Endothelial cell of umbilical vein (primary cell): Measurements from ENCODE around the gene TMEM128. TPM values are rescaled to one million over a fixed set of nuclear protein-coding genes. Genes with fewer than 3 reads are reported as not detected.

Experiments
- Bru-seq: library from RNA; stranded (reverse); fragments of 400-500 nt; gene quantifications from one replicate; lab custom pipeline; 2021; lab: Mats Ljungman, UMichigan
- BruChase-seq, 2 experiments: library from RNA; stranded (reverse); fragments of 400-500 nt; gene quantifications; one replicate each; lab custom pipeline; 2021; lab: Mats Ljungman, UMichigan
- BruUV-seq: library from RNA; stranded (reverse); fragments of 400-500 nt; replicated peaks from 2 replicates; lab custom pipeline; 2021; lab: Mats Ljungman, UMichigan
- CTCF ChIA-PET: fragments of 300-600, 350-600 bp; sonication (Branson Sonifier 250); formaldehyde crosslinking; loops from one replicate; lab custom pipeline; 2021; ENCODE audit warnings: antibody characterized with exemption, inconsistent platforms; lab: Charles Lee
- POLR2A ChIA-PET: fragments of 300-600, 350-600 bp; sonication (Branson Sonifier 250); formaldehyde crosslinking; loops from one replicate; lab custom pipeline; 2021; ENCODE audit warnings: antibody characterized with exemption, inconsistent platforms; lab: Charles Lee
- DNase-seq: peaks from one replicate; pipeline ENCODE4 v3.0.0-alpha.2; 2011; ENCODE audit warnings: low read depth, low spot score
- FAIRE-seq: peaks from 2 replicates; lab custom pipeline; 2011; peaks lifted over from hg19 to GRCh38; lab: Jason Lieb, UNC
- H2AFZ ChIP-seq: 2 replicates; pipeline ENCODE4 v1.6.0; 2012; ENCODE audit warnings: low read depth, low read length, control low read depth, inconsistent platforms
- H3K27ac ChIP-seq: 2 replicates; pipeline ENCODE4 v1.5.1; 2011; ENCODE audit warnings: low read depth, mild to moderate bottlenecking, control low read depth, low read length, moderate library complexity; ENCODE audit not compliant: insufficient read depth
- H3K27me3 ChIP-seq, 2 experiments: 2 replicates each; pipeline versions ENCODE4 v1.6.0 to v1.6.1; 2011; ENCODE audit warnings: low read length in 2 of 2, mixed read lengths in 1 of 2; ENCODE audit not compliant: control insufficient read depth in 2 of 2, insufficient read depth in 2 of 2
- H3K36me3 ChIP-seq, 2 experiments: 2 replicates in 1 of 2; 3 replicates in 1 of 2; pipeline ENCODE4 v1.5.1; 2011; ENCODE audit warnings: low read length in 2 of 2, mild to moderate bottlenecking in 1 of 2, moderate library complexity in 1 of 2; ENCODE audit not compliant: control insufficient read depth in 2 of 2, insufficient read depth in 2 of 2; ENCODE audit errors: extremely low read depth in 1 of 2
- H3K4me1 ChIP-seq: 3 replicates; pipeline ENCODE4 v1.5.1; 2011; ENCODE audit warnings: mild to moderate bottlenecking, low read length; ENCODE audit not compliant: control insufficient read depth, insufficient read depth; ENCODE audit errors: extremely low read depth
- H3K4me2 ChIP-seq: 2 replicates; pipeline ENCODE4 v1.6.1; 2011; ENCODE audit warnings: low read length, control low read depth, mixed read lengths; ENCODE audit not compliant: insufficient read depth
- H3K4me3 ChIP-seq, 3 experiments: fragments of 200-600 bp in 1 of 3; sonication (generic), shearing (Covaris generic) in 1 of 3; replicated peaks in 1 of 3; 2 replicates each; pipeline ENCODE4 v1.5.1; 2011 to 2016; ENCODE audit warnings: control low read depth in 3 of 3, low read length in 3 of 3, mild to moderate bottlenecking in 2 of 3, inconsistent platforms in 1 of 3, low read depth in 1 of 3, moderate library complexity in 1 of 3; ENCODE audit not compliant: insufficient read depth in 1 of 3
- H3K79me2 ChIP-seq: 2 replicates; pipeline ENCODE4 v1.6.0; 2012; ENCODE audit warnings: low read length, inconsistent platforms; ENCODE audit not compliant: control insufficient read depth, insufficient read depth
- H3K9ac ChIP-seq: replicated peaks from 2 replicates; pipeline ENCODE3; 2011; ENCODE audit warnings: low read length, control low read depth; ENCODE audit not compliant: insufficient read depth; ENCODE audit errors: extremely low read depth
- H3K9me1 ChIP-seq: replicated peaks from 3 replicates; pipeline ENCODE4 v1.6.0; 2011; ENCODE audit warnings: mild to moderate bottlenecking, low read length; ENCODE audit not compliant: control insufficient read depth, insufficient read depth; ENCODE audit errors: extremely low read depth
- H3K9me3 ChIP-seq: replicated peaks from 2 replicates; pipeline ENCODE4 v1.5.1; 2012; ENCODE audit warnings: low read length, inconsistent platforms; ENCODE audit not compliant: control insufficient read depth, insufficient read depth
- H4K20me1 ChIP-seq: replicated peaks from 2 replicates; pipeline ENCODE3; 2011; ENCODE audit warnings: mild to moderate bottlenecking, low read length; ENCODE audit not compliant: control insufficient read depth, insufficient read depth; ENCODE audit errors: extremely low read depth
- JUN ChIP-seq: IDR thresholded peaks from 2 replicates; pipeline ENCODE4 v1.6.1; 2011; ENCODE audit warnings: borderline replicate concordance, low read depth; ENCODE audit not compliant: insufficient read length, insufficient read depth
- MYC ChIP-seq: IDR thresholded peaks from one replicate; pipeline ENCODE4 v1.6.1; 2011; ENCODE audit warnings: mild to moderate bottlenecking, low read depth, low read length
- POLR2A ChIP-seq: IDR thresholded peaks from 2 replicates; pipeline ENCODE4 v1.6.1; 2012; ENCODE audit warnings: low read depth, mild to moderate bottlenecking, control low read depth, low read length
- POLR2AphosphoS5 ChIP-seq: IDR thresholded peaks from 2 replicates; pipeline ENCODE4 v1.6.1; 2012; ENCODE audit warnings: low read depth, mild to moderate bottlenecking, control low read depth, low read length, moderate library complexity; ENCODE audit not compliant: insufficient read depth
- dilution Hi-C: fragments of 300-500 bp; cut with MboI; formaldehyde crosslinking; loops from one replicate; pipeline ENCODE4 v1.15.0; 2019; ENCODE audit warnings: low sequenced_read_pairs; ENCODE audit not compliant: extremely low pct_ligation_motif_present
- intact Hi-C: fragments of 100-400 bp; cut with micrococcal nuclease; formaldehyde crosslinking; loops from one replicate; pipeline ENCODE4 v1.10.0; 2022
- long read RNA-seq: library from polyadenylated mRNA; stranded (forward); transcript quantifications from one replicate; pipeline ENCODE4 v2.0.0, GENCODE V29; 2021
- polyA minus RNA-seq, 3 experiments: library from RNA; depleted of rRNA, polyadenylated mRNA; stranded (reverse); fragments of >200 nt; gene quantifications; 1 replicate in 1 of 3; 2 replicates in 2 of 3; pipeline ENCODE4 v1.2.3, GENCODE V29; 2011
- polyA plus RNA-seq, 4 experiments: library from polyadenylated mRNA; depleted of rRNA in 3 of 4; stranded (reverse) in 3 of 4; unstranded in 1 of 4; fragments of >200 nt; gene quantifications; 2 replicates each; pipeline versions ENCODE4 v1.2.1 to v1.2.3, GENCODE V29; 2011 to 2012; ENCODE audit warnings: missing spikeins in 1 of 4
- total RNA-seq: library from RNA; stranded (reverse); gene quantifications from 2 replicates; pipeline ENCODE4 v1.2.3, GENCODE V29; 2021
- TF ChIP-seq, protein P1 (sequence below), 2 donors: IDR thresholded peaks; 1 replicate in 1 of 2; 2 replicates in 1 of 2; pipeline ENCODE4 v1.5.1; 2011; ENCODE audit warnings: low read length in 2 of 2, mild to moderate bottlenecking in 2 of 2, moderate library complexity in 2 of 2, control low read depth in 1 of 2, inconsistent platforms in 1 of 2, low read depth in 1 of 2; ENCODE audit not compliant: insufficient read depth in 1 of 2; ENCODE audit errors: extremely low read depth in 1 of 2

The TMEM128 gene, protein sequence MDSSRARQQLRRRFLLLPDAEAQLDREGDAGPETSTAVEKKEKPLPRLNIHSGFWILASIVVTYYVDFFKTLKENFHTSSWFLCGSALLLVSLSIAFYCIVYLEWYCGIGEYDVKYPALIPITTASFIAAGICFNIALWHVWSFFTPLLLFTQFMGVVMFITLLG
- total RNA-seq, result 11.5 and 13.2 TPM in 2 replicates
- polyA plus RNA-seq, result 21.2 and 23.8 TPM in 2 replicates
- 15.4 and 17.6 TPM in 2 replicates for polyA plus RNA-seq (2011; cell fraction: cytosol; rRNA removed)
- 8.2 and 10.3 TPM in 2 replicates for polyA plus RNA-seq (2011; cell fraction: nucleus; rRNA removed)
- 10.3 and 10.7 TPM in 2 replicates for polyA plus RNA-seq (2012)
- 16.0 and 17.6 TPM in 2 replicates for polyA minus RNA-seq
- polyA minus RNA-seq (2011; cell fraction: cytosol; rRNA and poly(A)+ RNA removed), result 4.8 TPM
- 3.2 and 3.4 TPM in 2 replicates for polyA minus RNA-seq (2011; cell fraction: nucleus; rRNA and poly(A)+ RNA removed)
- Bru-seq, nascent RNA, result percentile 71 among the genes with signal in this experiment
- BruChase-seq, experiment 1, labeled RNA remaining after a 6-hour chase, result percentile 76 among the genes with signal in this experiment
- percentile 71 among the genes with signal in this experiment for BruChase-seq, experiment 2, labeled RNA remaining after a 2-hour chase
- long read RNA-seq, transcript TMEM128-202 (5 exons, 1,221 nt), result major isoform, 28 of 36 reads
- long read RNA-seq, partial matches to known transcripts, result 4 of 36 reads
- long read RNA-seq, other reads (novel, unspliced or antisense), result 4 of 36 reads

DNA sequence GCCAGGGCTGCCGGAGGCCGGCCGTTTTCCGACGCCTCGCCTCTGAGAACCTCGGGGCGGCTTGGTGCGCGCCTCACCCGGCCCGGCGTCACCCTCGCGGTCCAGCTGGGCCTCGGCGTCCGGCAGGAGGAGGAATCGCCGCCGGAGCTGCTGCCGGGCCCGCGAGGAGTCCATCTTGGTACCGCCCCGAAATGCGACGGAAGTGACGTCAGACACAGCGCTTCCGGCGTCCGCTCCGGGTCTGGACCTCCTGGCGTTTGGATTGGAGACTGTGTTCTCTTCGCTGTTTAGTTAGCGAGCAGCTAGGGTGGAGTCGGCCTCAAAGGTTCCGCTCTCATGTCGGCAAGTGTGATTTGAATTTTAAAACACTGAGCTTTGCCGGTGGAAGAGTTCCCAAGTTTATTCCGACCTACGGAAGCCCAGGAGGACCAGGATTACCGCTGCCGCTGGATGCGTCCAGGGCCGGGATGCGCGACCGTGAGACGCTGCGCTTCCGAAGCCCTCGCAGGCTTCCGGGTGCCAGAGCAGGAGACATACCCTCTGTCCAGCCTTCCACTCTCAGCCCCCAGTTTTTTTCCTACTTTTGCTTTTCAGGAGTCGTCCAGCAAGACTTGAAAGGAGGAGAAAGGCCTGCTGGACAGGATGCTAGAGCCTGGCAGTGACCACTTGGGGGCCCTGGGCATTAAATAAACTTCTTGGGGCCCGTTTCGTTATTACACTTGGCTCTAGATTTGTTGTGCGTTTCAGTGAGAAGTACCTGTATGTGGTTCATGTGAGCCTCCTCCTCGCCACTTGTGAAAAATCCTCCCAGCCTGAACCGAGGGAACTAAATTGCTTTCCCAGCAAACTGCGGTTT is at the start of gene TMEM128:
Gene TMEM128 (minus strand): TSS at position 195 of the 856 bp plus-strand sequence. CDS start 21 bp downstream, at position 174.
- TSS peak; percentile 97 for BruUV-seq
- H3K36me3 ChIP-seq, result peaks cover 3 to 9% of the 10 kb centered on the region in 2 experiments
- intact Hi-C loops (no loop called here), dilution Hi-C loops (no loop called here)
- FAIRE-seq, result peak; percentile 87
- peak within 1 kb of the TSS; percentile 99 for H3K27ac ChIP-seq
- H3K9me3 ChIP-seq, result no peaks in the 10 kb centered on the region
- H3K79me2 ChIP-seq, result peaks cover 2% of the 10 kb centered on the region
- H3K9ac ChIP-seq, result peak within 1 kb of the TSS; percentile 97
- H3K4me2 ChIP-seq, result peak within 1 kb of the TSS; percentile 97
- ChIA-PET CTCF (interaction anchor here (0.8 to 2.1 kb wide), 8 partner anchors 12 to 89 kb away, joined by 3 to 10 read pairs (median 4); no protein-coding TSS in a partner anchor), POLR2A (no interaction called here)
- peak; percentile 93 for DNase-seq
- no peaks in the 10 kb centered on the region for H3K27me3 ChIP-seq
- H4K20me1 ChIP-seq, result no peaks in the 10 kb centered on the region
- TF ChIP-seq MYC (no peak), JUN (peak; percentile 61), POLR2AphosphoS5 (peak; percentile 87), POLR2A (peak; percentile 86)
- TF ChIP-seq, protein P1, sequence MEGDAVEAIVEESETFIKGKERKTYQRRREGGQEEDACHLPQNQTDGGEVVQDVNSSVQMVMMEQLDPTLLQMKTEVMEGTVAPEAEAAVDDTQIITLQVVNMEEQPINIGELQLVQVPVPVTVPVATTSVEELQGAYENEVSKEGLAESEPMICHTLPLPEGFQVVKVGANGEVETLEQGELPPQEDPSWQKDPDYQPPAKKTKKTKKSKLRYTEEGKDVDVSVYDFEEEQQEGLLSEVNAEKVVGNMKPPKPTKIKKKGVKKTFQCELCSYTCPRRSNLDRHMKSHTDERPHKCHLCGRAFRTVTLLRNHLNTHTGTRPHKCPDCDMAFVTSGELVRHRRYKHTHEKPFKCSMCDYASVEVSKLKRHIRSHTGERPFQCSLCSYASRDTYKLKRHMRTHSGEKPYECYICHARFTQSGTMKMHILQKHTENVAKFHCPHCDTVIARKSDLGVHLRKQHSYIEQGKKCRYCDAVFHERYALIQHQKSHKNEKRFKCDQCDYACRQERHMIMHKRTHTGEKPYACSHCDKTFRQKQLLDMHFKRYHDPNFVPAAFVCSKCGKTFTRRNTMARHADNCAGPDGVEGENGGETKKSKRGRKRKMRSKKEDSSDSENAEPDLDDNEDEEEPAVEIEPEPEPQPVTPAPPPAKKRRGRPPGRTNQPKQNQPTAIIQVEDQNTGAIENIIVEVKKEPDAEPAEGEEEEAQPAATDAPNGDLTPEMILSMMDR (IDR thresholded peaks at IDR 0.05; ENCODE audit: extremely low read depth in 1 of 2, insufficient read depth in 1 of 2, low read depth in 1 of 2, low read length in 2 of 2), result peak; percentile 16 to 34
- peaks cover 14% of the 10 kb centered on the region for H3K4me1 ChIP-seq
- peak within 1 kb of the TSS; percentile 87 for H2AFZ ChIP-seq
- peak within 1 kb of the TSS; percentile 87 to 94 (median 88) for H3K4me3 ChIP-seq
- no peaks in the 10 kb centered on the region for H3K9me1 ChIP-seq
